ENCODE data around the gene PXDN. TPM values are rescaled to one million over a fixed set of nuclear protein-coding genes. Genes with fewer than 3 reads are reported as not detected.

The PXDN gene
- total RNA-seq, 1 experiment from 2014 or later: 125 TPM

- Histone ChIP-seq H3F3A (ENCODE audit: low read length, unreplicated experiment) (no peaks in the 10 kb centered on the region), H3K27ac (ENCODE audit: low read length) (no peak overlapping the region), H3K4me2 (ENCODE audit: low read length) (no peak overlapping the region), H3K27me3 (ENCODE audit: low read length) (no peaks in the 10 kb centered on the region), H3K36me3 (ENCODE audit: low read depth, low read length) (no peaks in the 10 kb centered on the region), H3K9me2 (replicated peaks; ENCODE audit: low read length) (no peaks in the 10 kb centered on the region), H3K4me3 (ENCODE audit: low read length) (no peak overlapping the region), H3K79me2 (ENCODE audit: low read length) (no peaks in the 10 kb centered on the region), H2AFZ (ENCODE audit: low read length) (no peak overlapping the region), H3K9me3 (ENCODE audit: low read length) (no peaks in the 10 kb centered on the region), H4K20me1 (ENCODE audit: low read length) (no peaks in the 10 kb centered on the region), H3K9ac (ENCODE audit: low read length) (no peak overlapping the region), H3K4me1 (ENCODE audit: insufficient read depth, low read length) (peaks cover 4% of the 10 kb centered on the region; the same call in 1 of the 2 replicates)
- ATAC-seq: no peak
- POLR2A ChIA-PET (ENCODE audit: unreplicated experiment): no interaction called here
- DNase-seq: no peak
- intact Hi-C loops (cut with micrococcal nuclease): no loop called here
- BruUV-seq (replicated peaks): no TSS peak
- CTCF ChIA-PET: no interaction called here
- TF ChIP-seq EZH2 (IDR thresholded peaks at IDR 0.05; ENCODE audit: low read length, unreplicated experiment) (no peak), EZH2phosphoT487 (IDR thresholded peaks at IDR 0.05; ENCODE audit: borderline replicate concordance, low read length) (no peak), CTCF (conservative IDR thresholded peaks at IDR 0.05; ENCODE audit: low read depth, low read length) (no peak)
Measured at GRCh38 chr2:1770566-1771380, 26.5 kb upstream of the PXDN start.

GRCh38 chr2:1769703-1770422 lies 25.5 kb upstream of the PXDN start:
- peak; percentile 97 for TF ChIP-seq CTCF (conservative IDR thresholded peaks at IDR 0.05; ENCODE audit: low read depth, low read length)
- no peak for TF ChIP-seq EZH2phosphoT487 (IDR thresholded peaks at IDR 0.05; ENCODE audit: borderline replicate concordance, low read length)
- no peak for TF ChIP-seq EZH2 (IDR thresholded peaks at IDR 0.05; ENCODE audit: low read length, unreplicated experiment)
- no peaks in the 10 kb centered on the region for H3K27me3 ChIP-seq (ENCODE audit: low read length)
- ChIA-PET CTCF (interaction anchor here (0.6 to 1.6 kb wide), 4 partner anchors 19 to 1558 kb away, joined by 3 to 11 read pairs (median 10); no protein-coding TSS in a partner anchor), POLR2A (ENCODE audit: unreplicated experiment) (no interaction called here)
- H3K9me3 ChIP-seq (ENCODE audit: low read length): no peaks in the 10 kb centered on the region
- H4K20me1 ChIP-seq (ENCODE audit: low read length): no peaks in the 10 kb centered on the region
- no peak overlapping the region for H3K9ac ChIP-seq (ENCODE audit: low read length)
- H3K4me3 ChIP-seq (ENCODE audit: low read length): no peak overlapping the region
- no peaks in the 10 kb centered on the region for H3K36me3 ChIP-seq (ENCODE audit: low read depth, low read length)
- H2AFZ ChIP-seq (ENCODE audit: low read length): peak overlapping the region; percentile 58
- H3K4me2 ChIP-seq (ENCODE audit: low read length): no peak overlapping the region
- no peaks in the 10 kb centered on the region for H3F3A ChIP-seq (ENCODE audit: low read length, unreplicated experiment)
- no peaks in the 10 kb centered on the region; the same call in 1 of the 2 replicates for H3K4me1 ChIP-seq (ENCODE audit: insufficient read depth, low read length)
- DNase-seq (peak; percentile 91), ATAC-seq (peak; percentile 99)
- H3K9me2 ChIP-seq (replicated peaks; ENCODE audit: low read length): no peaks in the 10 kb centered on the region
- intact Hi-C loops (cut with micrococcal nuclease): loop anchor here (2.0 to 5.0 kb wide), 2 partner anchors 177 to 218 kb away; no protein-coding TSS in a partner anchor
- no peaks in the 10 kb centered on the region for H3K79me2 ChIP-seq (ENCODE audit: low read length)
- no peak overlapping the region for H3K27ac ChIP-seq (ENCODE audit: low read length)
- BruUV-seq (replicated peaks): no TSS peak

Data from PC-3 (cell line).